SH-SY5Y (cell line): ENCODE measurements around the gene C2CD4B.

ENCODE experiments used
- GATA2 ChIP-seq: IDR thresholded peaks from 2 replicates; pipeline ENCODE4 v1.6.1; 2011; ENCODE audit warnings: mild to moderate bottlenecking, low read depth, low read length
- GATA3 ChIP-seq: IDR thresholded peaks from 2 replicates; pipeline ENCODE4 v1.6.1; 2011; ENCODE audit warnings: low read depth, mild to moderate bottlenecking, low read length, moderate library complexity

DNA sequence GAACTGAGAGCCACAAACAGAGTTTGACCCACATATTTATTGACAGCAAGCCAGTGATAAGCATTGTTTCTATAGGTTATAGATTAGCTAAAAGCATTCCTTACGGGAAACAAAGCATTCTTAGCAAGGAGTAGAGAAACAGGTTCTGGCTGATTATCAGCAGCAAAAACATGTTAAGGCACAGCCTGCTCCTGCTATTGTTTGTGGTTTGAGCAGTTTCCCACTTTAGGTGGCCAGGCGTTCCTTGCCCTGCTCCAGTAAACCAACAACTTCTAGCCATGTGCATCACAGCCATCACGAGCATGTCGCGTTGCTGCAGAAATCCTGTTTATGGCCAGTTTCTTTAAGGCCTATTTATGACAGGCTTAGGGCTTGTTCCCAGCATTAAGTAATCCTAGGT is 44.7 kb upstream of the C2CD4B start:
- no peak for TF ChIP-seq GATA2
- no peak for TF ChIP-seq GATA3
